ENCODE results near the gene TUBA3E. TPM values are rescaled to one million over a fixed set of nuclear protein-coding genes. Genes with fewer than 3 reads are reported as not detected.
"Not testable (repeated sequence)": the region's sequence is repeated elsewhere in the genome, so short reads cannot be mapped to it uniquely, and the experiment has no call there.

Gene TUBA3E
- total and polyA plus RNA-seq, 9 of the 15 experiments (the other 6 are each of a cell fraction or from before 2014, with no cell fraction given): 0.09 to 0.30 (median 0.13) TPM; not detected in 3

DNA sequence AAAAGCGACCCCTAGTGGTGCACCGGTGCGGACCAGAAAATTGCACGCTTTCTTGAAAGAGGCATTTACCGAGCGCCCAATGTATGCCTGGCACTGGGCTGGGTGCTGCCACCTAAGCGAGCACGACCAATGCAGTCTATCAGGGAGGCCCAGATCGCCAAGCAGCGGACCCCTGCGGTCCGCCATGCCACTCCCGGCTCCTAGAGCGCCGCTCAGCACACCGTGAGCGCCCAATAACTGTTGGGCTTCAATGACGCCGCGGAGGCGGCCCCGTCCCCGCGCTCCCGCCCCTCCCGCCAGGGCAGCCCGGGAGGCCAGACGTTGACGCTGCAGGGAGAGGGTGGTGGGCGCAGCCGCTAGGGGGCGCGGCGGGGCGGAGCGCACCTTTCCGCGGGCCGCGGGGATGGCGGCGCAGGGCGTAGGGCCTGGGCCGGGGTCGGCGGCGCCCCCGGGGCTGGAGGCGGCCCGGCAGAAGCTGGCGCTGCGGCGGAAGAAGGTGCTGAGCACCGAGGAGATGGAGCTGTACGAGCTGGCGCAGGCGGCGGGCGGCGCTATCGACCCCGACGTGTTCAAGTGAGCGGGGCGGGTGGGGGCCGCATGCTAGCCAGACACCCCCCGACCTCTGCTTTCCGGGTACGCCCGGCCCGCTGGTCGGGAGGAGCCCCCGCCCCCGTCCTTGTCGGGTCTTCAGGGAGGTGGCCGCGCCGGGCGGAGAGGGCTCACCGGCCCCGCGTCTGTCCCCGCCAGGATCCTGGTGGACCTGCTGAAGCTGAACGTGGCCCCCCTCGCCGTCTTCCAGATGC, 16.2 kb downstream of the TUBA3E start, which contains the start of gene MZT2B (continued):
- TF ChIP-seq, protein P1, sequence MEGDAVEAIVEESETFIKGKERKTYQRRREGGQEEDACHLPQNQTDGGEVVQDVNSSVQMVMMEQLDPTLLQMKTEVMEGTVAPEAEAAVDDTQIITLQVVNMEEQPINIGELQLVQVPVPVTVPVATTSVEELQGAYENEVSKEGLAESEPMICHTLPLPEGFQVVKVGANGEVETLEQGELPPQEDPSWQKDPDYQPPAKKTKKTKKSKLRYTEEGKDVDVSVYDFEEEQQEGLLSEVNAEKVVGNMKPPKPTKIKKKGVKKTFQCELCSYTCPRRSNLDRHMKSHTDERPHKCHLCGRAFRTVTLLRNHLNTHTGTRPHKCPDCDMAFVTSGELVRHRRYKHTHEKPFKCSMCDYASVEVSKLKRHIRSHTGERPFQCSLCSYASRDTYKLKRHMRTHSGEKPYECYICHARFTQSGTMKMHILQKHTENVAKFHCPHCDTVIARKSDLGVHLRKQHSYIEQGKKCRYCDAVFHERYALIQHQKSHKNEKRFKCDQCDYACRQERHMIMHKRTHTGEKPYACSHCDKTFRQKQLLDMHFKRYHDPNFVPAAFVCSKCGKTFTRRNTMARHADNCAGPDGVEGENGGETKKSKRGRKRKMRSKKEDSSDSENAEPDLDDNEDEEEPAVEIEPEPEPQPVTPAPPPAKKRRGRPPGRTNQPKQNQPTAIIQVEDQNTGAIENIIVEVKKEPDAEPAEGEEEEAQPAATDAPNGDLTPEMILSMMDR (IDR thresholded peaks at IDR 0.05 in 2 of 3, conservative IDR thresholded peaks at IDR 0.05 in 1 of 3; ENCODE audit: insufficient read depth in 2 of 3, low read depth in 1 of 3, low read length in 3 of 3): peak; percentile 67 to 81 (median 77)
- TF ChIP-seq MYC (IDR thresholded peaks at IDR 0.05; ENCODE audit: low read depth, low read length): peak; percentile 50
- TF ChIP-seq MYC (CRISPR knock-in tag; IDR thresholded peaks at IDR 0.05; ENCODE audit: borderline replicate concordance, low read depth): not testable (repeated sequence)
- peak; percentile 90 for TF ChIP-seq HNRNPL (IDR thresholded peaks at IDR 0.05; ENCODE audit: low read depth, low read length)
- peak in 1 of 2 experiments; percentile 87 for TF ChIP-seq MAZ (CRISPR knock-in tag; conservative IDR thresholded peaks at IDR 0.05 in 1 of 2, IDR thresholded peaks at IDR 0.05 in 1 of 2)
- peak; percentile 35 for TF ChIP-seq NEUROD1 (IDR thresholded peaks at IDR 0.05; ENCODE audit: borderline replicate concordance, low read depth, low read length, partially characterized antibody)
- TF ChIP-seq TBL1XR1 (IDR thresholded peaks at IDR 0.05; ENCODE audit: low read length in 2 of 2): peak in 1 of 2 experiments; percentile 17; a peak in 1 of 4 replicates
- peak; percentile 36 for TF ChIP-seq KAT2B (IDR thresholded peaks at IDR 0.05; ENCODE audit: low read depth, low read length)
- TF ChIP-seq HMGN3 (IDR thresholded peaks at IDR 0.05; ENCODE audit: borderline replicate concordance, extremely low read depth, insufficient read length, low read depth, low read length): peak; percentile 26
- TF ChIP-seq TBP (optimal IDR thresholded peaks at IDR 0.05; ENCODE audit: low read depth, low read length): peak; percentile 45
- peak; percentile 90; the same call in 1 of the 2 replicates for TF ChIP-seq ZNF740 (CRISPR knock-in tag; IDR thresholded peaks at IDR 0.05)
- TF ChIP-seq ZNF740 (tag; IDR thresholded peaks at IDR 0.05): peak in 1 of 2 experiments; percentile 99; a peak in 2 of 4 replicates
- TF ChIP-seq GABPA (tag; conservative IDR thresholded peaks at IDR 0.05; ENCODE audit: low read depth): peak; percentile 54

Measured in K562 (cell line).